DOHH2 (cell line): ENCODE results near the gene DPP4.

ENCODE experiments used
- EZH2phosphoT487 ChIP-seq: fragments of 200-600 bp; sonication (generic); IDR thresholded peaks from 2 replicates; pipeline ENCODE4 v1.6.1; 2017; ENCODE audit warnings: borderline replicate concordance, mild to moderate bottlenecking, antibody characterized with exemption, low read length, moderate library complexity, mixed read lengths
- TF ChIP-seq, protein P1 (sequence below): fragments of 200-600 bp; sonication (generic); IDR thresholded peaks from one replicate; pipeline ENCODE4 v1.5.1; 2014; ENCODE audit warnings: antibody characterized with exemption, mild to moderate bottlenecking, low read depth, low read length; ENCODE audit not compliant: poor library complexity, severe bottlenecking

DNA sequence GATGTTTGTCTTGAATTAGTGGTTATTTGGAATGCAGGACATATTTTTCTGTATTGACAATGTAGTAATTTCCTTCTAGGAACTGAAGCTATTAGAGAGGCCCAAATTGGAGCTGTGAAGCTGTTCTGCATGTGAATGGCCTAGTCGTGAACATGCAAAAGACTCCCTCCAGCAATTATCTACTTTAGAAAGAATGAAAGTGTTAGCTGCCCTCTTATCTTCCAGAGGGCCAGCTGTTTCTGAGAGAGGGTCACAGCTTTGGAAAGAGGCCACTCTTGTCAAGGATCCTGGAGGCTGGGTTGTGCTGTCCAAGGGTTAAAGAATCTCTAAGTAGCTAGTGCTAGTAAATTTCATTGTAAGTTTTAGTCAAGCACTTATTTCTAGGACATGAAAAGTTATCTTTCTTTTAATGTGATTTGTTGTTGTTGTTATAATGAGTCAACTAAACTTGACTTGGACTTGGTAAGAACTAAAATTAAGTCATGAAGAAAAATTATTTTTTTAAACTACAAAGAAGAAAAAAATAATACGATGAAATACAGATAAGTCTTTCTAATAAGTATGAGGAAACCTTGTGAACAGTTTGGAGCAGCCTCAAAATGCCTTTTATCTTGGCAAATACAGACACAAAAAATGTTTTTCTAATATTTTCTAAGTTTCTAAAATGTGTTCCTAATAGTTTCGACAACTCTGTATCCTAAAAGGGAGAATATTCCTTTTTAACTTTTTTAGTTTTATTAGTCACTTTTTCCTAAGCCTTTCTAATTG lies 36.8 kb downstream of the DPP4 start:
- TF ChIP-seq, protein P1, sequence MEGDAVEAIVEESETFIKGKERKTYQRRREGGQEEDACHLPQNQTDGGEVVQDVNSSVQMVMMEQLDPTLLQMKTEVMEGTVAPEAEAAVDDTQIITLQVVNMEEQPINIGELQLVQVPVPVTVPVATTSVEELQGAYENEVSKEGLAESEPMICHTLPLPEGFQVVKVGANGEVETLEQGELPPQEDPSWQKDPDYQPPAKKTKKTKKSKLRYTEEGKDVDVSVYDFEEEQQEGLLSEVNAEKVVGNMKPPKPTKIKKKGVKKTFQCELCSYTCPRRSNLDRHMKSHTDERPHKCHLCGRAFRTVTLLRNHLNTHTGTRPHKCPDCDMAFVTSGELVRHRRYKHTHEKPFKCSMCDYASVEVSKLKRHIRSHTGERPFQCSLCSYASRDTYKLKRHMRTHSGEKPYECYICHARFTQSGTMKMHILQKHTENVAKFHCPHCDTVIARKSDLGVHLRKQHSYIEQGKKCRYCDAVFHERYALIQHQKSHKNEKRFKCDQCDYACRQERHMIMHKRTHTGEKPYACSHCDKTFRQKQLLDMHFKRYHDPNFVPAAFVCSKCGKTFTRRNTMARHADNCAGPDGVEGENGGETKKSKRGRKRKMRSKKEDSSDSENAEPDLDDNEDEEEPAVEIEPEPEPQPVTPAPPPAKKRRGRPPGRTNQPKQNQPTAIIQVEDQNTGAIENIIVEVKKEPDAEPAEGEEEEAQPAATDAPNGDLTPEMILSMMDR: no peak
- no peak for TF ChIP-seq EZH2phosphoT487
